IPS-18a (cell line): ENCODE data around the gene SNX30.

ENCODE experiments used
- H3K27ac ChIP-seq: one replicate; pipeline ENCODE4 v1.5.1; 2013; ENCODE audit warnings: low read length
- H3K27me3 ChIP-seq: one replicate; pipeline ENCODE4 v1.6.1; 2013; ENCODE audit warnings: mild to moderate bottlenecking, low read length; ENCODE audit not compliant: control insufficient read depth, insufficient read depth
- H3K36me3 ChIP-seq: one replicate; pipeline ENCODE4 v1.6.1; 2013; ENCODE audit warnings: low read depth, low read length; ENCODE audit not compliant: control insufficient read depth
- H3K4me1 ChIP-seq: one replicate; pipeline ENCODE4 v1.6.1; 2013; ENCODE audit warnings: low read depth, low read length; ENCODE audit not compliant: control insufficient read depth
- H3K4me3 ChIP-seq: one replicate; pipeline ENCODE4 v1.5.1; 2013; ENCODE audit warnings: low read length
- H3K9ac ChIP-seq: one replicate; pipeline ENCODE4 v1.6.1; 2013; ENCODE audit warnings: mild to moderate bottlenecking, low read length, moderate library complexity
- H3K9me3 ChIP-seq: one replicate; pipeline ENCODE4 v1.6.1; 2013; ENCODE audit warnings: low read depth, low read length; ENCODE audit not compliant: control insufficient read depth

SNX30 gene

GRCh38 chr9:112921549-112921948 lies 171.0 kb downstream of the SNX30 start:
- H3K36me3 ChIP-seq: no peaks in the 10 kb centered on the region
- no peak overlapping the region for H3K4me3 ChIP-seq
- no peak overlapping the region for H3K27ac ChIP-seq
- H3K9ac ChIP-seq: no peak overlapping the region
- no peaks in the 10 kb centered on the region for H3K4me1 ChIP-seq
- H3K27me3 ChIP-seq: peaks cover 33% of the 10 kb centered on the region
- no peaks in the 10 kb centered on the region for H3K9me3 ChIP-seq
